Esophagus squamous epithelium (tissue), 4 donors: ENCODE results near the gene CLEC19A.

ENCODE experiments used
- POLR2A ChIP-seq, 4 donors: fragments of 450-650 bp; IDR thresholded peaks; one replicate each; pipeline ENCODE4 v1.6.1; 2017; ENCODE audit warnings: antibody characterized with exemption in 4 of 4, mild to moderate bottlenecking in 4 of 4, moderate library complexity in 3 of 4
- TF ChIP-seq, protein P1 (sequence below), 6 experiments: fragments of 450-650 bp in 4 of 6; fragments of 200-600 bp in 2 of 6; sonication (generic) in 2 of 6; IDR thresholded peaks; one replicate each; pipeline ENCODE4 v1.5.1; 2016 to 2019; ENCODE audit warnings: antibody characterized with exemption in 6 of 6, mild to moderate bottlenecking in 4 of 6, moderate library complexity in 4 of 6

- no peak for TF ChIP-seq POLR2A (IDR thresholded peaks at IDR 0.05)
- TF ChIP-seq, protein P1, sequence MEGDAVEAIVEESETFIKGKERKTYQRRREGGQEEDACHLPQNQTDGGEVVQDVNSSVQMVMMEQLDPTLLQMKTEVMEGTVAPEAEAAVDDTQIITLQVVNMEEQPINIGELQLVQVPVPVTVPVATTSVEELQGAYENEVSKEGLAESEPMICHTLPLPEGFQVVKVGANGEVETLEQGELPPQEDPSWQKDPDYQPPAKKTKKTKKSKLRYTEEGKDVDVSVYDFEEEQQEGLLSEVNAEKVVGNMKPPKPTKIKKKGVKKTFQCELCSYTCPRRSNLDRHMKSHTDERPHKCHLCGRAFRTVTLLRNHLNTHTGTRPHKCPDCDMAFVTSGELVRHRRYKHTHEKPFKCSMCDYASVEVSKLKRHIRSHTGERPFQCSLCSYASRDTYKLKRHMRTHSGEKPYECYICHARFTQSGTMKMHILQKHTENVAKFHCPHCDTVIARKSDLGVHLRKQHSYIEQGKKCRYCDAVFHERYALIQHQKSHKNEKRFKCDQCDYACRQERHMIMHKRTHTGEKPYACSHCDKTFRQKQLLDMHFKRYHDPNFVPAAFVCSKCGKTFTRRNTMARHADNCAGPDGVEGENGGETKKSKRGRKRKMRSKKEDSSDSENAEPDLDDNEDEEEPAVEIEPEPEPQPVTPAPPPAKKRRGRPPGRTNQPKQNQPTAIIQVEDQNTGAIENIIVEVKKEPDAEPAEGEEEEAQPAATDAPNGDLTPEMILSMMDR (IDR thresholded peaks at IDR 0.05): no peak
Observed at GRCh38 chr16:19283637-19284036, 1.9 kb upstream of the CLEC19A start.
